GM12801 (cell line): ENCODE measurements around the gene PTPRT.

Source experiments
- TF ChIP-seq, protein P1 (sequence below): IDR thresholded peaks from one replicate; pipeline ENCODE4 v1.5.1; 2011; ENCODE audit warnings: control low read depth; ENCODE audit not compliant: insufficient read length; ENCODE audit errors: extremely low read depth

PTPRT gene

DNA sequence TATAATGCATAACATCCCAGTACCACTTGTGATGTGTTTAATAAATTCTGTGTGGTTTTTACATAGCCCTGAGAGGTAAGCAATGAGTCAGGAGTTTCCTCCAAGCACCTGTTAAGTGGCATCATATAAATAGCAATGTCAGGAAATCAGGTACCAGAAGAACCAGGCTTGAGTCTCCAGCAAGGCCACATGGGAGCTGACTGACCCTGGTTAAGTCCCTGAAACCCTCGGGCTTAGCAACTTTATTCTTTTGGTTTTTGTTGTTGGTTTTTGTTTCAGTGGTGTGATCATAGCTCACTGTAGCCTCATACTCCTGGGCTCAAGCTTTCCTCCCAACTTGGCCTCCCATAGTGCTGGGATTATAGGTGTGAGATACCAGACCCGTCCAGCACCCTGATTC lies 70.0 kb downstream of the PTPRT start:
- TF ChIP-seq, protein P1, sequence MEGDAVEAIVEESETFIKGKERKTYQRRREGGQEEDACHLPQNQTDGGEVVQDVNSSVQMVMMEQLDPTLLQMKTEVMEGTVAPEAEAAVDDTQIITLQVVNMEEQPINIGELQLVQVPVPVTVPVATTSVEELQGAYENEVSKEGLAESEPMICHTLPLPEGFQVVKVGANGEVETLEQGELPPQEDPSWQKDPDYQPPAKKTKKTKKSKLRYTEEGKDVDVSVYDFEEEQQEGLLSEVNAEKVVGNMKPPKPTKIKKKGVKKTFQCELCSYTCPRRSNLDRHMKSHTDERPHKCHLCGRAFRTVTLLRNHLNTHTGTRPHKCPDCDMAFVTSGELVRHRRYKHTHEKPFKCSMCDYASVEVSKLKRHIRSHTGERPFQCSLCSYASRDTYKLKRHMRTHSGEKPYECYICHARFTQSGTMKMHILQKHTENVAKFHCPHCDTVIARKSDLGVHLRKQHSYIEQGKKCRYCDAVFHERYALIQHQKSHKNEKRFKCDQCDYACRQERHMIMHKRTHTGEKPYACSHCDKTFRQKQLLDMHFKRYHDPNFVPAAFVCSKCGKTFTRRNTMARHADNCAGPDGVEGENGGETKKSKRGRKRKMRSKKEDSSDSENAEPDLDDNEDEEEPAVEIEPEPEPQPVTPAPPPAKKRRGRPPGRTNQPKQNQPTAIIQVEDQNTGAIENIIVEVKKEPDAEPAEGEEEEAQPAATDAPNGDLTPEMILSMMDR = no peak

DNA sequence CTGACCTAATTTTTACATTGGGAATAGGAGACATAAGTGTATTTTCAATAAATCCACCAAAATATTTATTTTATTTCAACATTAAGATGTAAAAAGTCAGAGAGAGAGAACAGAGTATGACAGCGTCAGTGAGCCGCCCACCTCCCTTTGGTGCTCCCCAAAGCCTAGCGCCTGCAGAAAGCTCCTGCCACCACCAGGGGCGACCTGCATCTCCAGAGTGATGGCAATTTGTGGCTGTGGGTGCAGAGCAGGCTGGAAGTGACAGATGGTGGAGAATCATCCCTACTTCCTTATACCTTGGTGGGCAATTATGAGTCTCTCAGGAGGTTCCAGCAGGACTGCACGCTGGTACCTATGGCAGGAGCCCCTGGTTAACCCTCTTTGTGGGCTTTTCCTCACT lies 87.3 kb downstream of the PTPRT start:
- TF ChIP-seq, protein P1 = no peak

DNA sequence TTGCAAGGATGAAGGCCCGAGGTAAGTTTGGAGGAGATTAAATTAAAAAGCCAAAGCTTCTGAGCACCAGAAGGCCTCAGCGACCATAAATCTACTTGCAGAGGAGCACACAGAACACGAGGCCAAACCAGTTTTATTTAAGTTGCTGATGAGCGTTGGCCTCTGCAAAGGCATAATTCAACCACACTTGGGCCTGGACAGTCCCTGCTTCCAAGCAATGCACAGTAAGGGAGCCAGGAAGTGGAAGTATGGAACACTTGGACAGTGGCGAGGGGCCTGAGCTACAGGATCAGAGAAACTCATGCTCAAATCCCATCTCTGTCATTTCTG lies 92.8 kb downstream of the PTPRT start:
- TF ChIP-seq, protein P1 = no peak

DNA sequence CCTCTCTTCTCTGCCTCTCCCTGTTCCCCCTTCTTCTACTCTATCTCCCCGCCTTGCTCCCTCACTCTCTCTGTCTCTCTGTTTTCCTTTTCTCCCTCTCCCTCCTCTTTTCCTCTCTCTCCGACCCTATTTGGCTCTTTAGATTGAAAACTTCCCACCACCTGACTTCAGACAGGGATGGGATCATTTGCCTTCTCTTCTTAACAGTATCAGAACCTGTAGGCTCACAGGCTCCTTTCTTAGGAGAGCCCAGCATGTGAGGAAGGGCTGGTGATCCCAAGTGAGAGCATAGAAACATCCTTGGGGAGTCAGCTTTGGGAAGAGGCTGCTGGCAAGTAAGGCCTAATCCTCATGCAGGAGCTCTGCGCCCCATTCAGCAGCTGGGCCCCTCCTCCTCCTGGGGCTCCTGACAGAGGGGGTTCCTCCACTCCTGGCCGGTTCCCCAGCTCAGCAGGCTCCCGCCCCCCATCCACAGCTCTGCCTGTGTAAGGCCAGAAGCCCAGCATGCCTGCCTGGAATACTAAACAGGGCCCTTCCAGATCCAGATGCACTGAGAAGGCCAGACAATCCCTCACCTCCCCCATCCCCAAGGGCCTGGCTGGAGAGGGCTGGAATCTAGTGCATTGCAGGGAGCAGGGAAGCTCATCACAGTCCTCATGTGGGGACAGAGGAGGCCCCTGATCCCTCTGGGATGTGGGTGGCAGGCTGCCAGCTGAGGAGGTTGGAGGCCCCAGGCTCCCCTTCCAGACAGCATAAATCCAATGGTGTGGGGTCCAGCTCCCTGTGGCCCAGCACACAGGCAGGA lies 93.4 kb downstream of the PTPRT start:
- TF ChIP-seq, protein P1 = no peak

DNA sequence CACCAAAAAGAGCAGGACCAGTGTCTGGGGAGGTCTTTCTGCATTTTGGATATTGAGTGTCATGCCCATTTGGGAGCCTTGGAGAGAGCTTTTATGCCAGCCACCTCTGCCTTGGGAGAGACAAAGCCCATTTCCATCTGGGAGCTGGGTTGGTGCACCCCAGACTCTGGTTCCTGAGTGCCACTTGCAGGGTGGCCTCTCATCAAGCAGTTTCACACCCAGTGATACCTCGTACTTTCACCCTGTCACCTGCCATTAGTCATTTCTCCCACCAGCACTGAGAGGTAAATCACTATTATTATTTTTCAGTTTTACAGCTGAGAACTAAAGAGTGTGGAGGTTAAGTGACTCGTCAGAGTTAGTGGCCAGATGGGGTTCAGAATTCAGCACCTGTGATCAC lies 94.7 kb downstream of the PTPRT start:
- TF ChIP-seq, protein P1 = no peak

DNA sequence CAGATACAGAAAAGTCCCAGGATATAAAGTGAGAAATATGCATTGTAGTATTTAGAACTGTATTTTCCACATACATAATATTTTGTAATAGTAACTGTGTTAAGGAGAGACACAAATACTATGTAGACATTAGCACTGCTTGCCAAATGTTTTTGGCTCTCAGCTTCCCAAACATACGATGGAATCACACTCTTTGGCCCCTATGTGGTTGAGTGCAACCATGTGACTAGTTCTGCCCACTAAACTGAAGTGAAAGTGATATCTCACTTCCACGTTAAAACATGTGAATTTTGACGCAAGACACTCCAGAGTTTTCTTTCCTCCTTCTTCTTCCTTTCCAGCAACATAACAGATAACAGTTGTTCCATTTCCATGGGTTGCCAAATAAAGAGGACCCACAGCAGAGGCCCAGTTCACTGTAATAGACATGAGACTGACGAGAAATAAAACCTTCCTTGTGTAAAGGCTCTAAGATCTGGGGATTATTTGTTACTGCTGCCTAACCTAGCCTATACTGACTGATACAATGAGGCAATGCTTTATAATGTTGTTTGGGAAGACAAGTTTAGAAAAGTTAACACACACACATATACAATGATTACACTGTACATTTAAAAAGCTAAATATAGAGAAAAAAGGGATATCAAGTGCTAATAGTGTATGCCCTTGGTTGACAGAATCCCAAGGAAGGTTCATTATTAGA lies 97.2 kb downstream of the PTPRT start:
- TF ChIP-seq, protein P1 = no peak

DNA sequence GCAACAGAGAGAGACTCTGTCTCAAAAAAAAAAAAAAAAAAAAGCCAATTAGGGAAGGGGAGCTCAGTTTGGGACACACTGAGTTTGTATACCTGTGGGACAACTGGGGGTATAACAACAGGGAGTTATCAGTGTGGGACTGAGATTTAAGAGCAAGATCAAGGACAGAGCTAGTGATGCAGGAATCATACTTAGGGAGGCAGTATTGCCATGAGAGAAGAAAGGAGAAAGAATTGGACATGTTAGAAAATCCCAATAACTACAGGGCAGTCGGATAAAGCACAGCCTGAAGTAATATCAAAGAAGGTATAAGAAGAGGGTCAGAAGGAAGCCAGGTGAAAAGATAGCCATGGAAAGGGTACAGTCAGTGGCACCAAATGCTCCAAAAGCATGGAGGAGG lies 121.2 kb downstream of the PTPRT start:
- TF ChIP-seq, protein P1 = no peak
